Measurements from ENCODE around the gene INPP5D.

The INPP5D gene

GRCh38 chr2:233068762-233069418 is 8.7 kb downstream of the INPP5D start:
- no peak for ATAC-seq
- TF ChIP-seq ARNTL (CRISPR knock-in tag; IDR thresholded peaks at IDR 0.05; ENCODE audit: borderline replicate concordance, low read depth) (no peak), PATZ1 (CRISPR knock-in tag; IDR thresholded peaks at IDR 0.05; ENCODE audit: borderline replicate concordance) (no peak)

GRCh38 chr2:233072838-233073237 is 12.7 kb downstream of the INPP5D start:
- ATAC-seq: no peak
- TF ChIP-seq SNAI2 (CRISPR knock-in tag; IDR thresholded peaks at IDR 0.05) (no peak), ZNF565 (CRISPR knock-in tag; conservative IDR thresholded peaks at IDR 0.05; ENCODE audit: low read depth) (no peak), ARNTL (CRISPR knock-in tag; IDR thresholded peaks at IDR 0.05; ENCODE audit: borderline replicate concordance, low read depth) (no peak), ZFP3 (CRISPR knock-in tag; IDR thresholded peaks at IDR 0.05) (no peak), CREB5 (CRISPR knock-in tag; IDR thresholded peaks at IDR 0.05; ENCODE audit: low read depth) (no peak), ZNF8 (CRISPR knock-in tag; IDR thresholded peaks at IDR 0.05) (no peak), TCF4 (CRISPR knock-in tag; IDR thresholded peaks at IDR 0.05; ENCODE audit: borderline replicate concordance) (no peak), BACH2 (CRISPR knock-in tag; IDR thresholded peaks at IDR 0.05; ENCODE audit: borderline replicate concordance) (no peak), POU6F1 (CRISPR knock-in tag; IDR thresholded peaks at IDR 0.05; ENCODE audit: borderline replicate concordance, low read depth) (no peak), PPARA (CRISPR knock-in tag; IDR thresholded peaks at IDR 0.05; ENCODE audit: borderline replicate concordance) (no peak), CSDC2 (CRISPR knock-in tag; IDR thresholded peaks at IDR 0.05) (no peak), RARB (CRISPR knock-in tag; IDR thresholded peaks at IDR 0.05) (no peak), TSHZ2 (CRISPR knock-in tag; IDR thresholded peaks at IDR 0.05) (no peak), PATZ1 (CRISPR knock-in tag; IDR thresholded peaks at IDR 0.05; ENCODE audit: borderline replicate concordance) (no peak), ZNF70 (CRISPR knock-in tag; IDR thresholded peaks at IDR 0.05) (no peak)

GRCh38 chr2:233074106-233074505 is 14.0 kb downstream of the INPP5D start:
- no peak for TF ChIP-seq OSR1 (CRISPR knock-in tag; IDR thresholded peaks at IDR 0.05)
- ATAC-seq: no peak

- no peak for TF ChIP-seq OSR1 (CRISPR knock-in tag; IDR thresholded peaks at IDR 0.05)
- TF ChIP-seq ZFP30 (CRISPR knock-in tag; IDR thresholded peaks at IDR 0.05): no peak
- TF ChIP-seq CSRNP3 (CRISPR knock-in tag; IDR thresholded peaks at IDR 0.05): no peak
- no peak for TF ChIP-seq ZNF8 (CRISPR knock-in tag; IDR thresholded peaks at IDR 0.05)
- TF ChIP-seq ZFP3 (CRISPR knock-in tag; IDR thresholded peaks at IDR 0.05): no peak
- TF ChIP-seq ARNTL (CRISPR knock-in tag; IDR thresholded peaks at IDR 0.05; ENCODE audit: borderline replicate concordance, low read depth): no peak
- no peak for TF ChIP-seq POU6F1 (CRISPR knock-in tag; IDR thresholded peaks at IDR 0.05; ENCODE audit: borderline replicate concordance, low read depth)
- TF ChIP-seq ISL1 (CRISPR knock-in tag; IDR thresholded peaks at IDR 0.05): no peak
- ATAC-seq: no peak
Measured at GRCh38 chr2:233075141-233075965, 15.2 kb downstream of the INPP5D start.

All from SK-N-SH treated with all-trans-retinoic acid at 6 μM for 48 hours (cell line).